DMS53 (cell line): Measurements from ENCODE around the gene ISOC2.
"Not testable (repeated sequence)": the region's sequence is repeated elsewhere in the genome, so short reads cannot be mapped to it uniquely, and the experiment has no call there.

Source experiments
- DNase-seq: peaks from one replicate; lab custom pipeline; 2025; lab: John Stamatoyannopoulos, UW

Gene ISOC2

DNA sequence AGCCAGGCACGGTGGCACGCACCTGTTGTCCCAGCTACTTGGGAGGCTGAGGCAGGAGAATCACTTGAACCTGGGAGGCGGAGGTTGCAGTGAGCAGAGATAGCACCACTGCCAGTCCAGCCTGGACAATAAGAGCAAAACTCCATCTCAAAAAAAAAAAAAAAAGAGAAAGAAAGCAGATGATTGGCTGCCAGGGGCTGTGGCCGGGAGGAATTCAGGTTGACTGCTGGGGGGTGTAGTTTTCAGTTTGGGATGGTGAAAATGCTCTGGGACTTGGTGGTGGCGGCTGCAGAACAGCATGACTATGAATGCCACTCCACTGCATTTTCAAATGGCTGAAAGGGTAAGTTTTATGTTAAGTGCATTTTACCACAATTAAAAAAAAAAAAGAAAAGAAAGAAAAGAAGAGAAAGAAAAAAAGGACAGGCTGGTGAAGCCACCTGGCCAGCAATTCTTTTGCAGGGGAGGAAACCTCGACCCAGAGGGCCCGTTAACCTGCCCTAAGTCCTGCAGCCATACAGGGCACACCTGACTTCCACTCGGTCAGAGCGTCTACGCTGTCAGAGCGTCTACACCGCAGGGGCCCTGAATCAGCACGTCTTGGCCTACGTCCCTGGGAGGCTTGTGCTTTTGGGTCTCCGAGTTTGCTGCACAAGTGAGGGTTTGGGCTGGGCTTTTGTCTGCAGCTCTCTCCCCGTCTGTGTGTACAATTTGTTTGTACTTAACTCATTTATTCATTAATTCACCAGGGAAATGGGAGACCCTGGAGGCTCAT lies 3.6 kb downstream of the ISOC2 start:
- no peak for DNase-seq

DNA sequence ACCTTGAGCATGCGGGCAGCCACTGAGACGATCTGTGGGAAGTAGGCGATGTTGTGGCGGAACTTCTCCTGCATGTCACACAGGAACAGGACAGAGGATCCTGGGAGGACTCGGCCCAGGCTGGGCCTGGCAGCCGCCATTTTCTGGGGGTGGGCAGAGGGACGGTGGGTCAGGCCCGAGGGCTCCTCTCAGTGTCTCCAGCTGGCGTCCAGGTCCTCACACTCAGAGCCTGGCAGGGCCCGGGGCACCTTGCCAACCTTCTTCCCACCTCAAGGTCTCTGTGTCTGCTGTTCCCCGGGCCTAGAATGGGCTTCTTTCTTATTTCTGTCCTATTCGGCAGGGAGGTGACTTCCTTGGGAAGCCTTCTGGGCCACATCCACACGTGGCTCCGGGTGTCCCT lies 5.1 kb downstream of the ISOC2 start:
- no peak for DNase-seq

DNA sequence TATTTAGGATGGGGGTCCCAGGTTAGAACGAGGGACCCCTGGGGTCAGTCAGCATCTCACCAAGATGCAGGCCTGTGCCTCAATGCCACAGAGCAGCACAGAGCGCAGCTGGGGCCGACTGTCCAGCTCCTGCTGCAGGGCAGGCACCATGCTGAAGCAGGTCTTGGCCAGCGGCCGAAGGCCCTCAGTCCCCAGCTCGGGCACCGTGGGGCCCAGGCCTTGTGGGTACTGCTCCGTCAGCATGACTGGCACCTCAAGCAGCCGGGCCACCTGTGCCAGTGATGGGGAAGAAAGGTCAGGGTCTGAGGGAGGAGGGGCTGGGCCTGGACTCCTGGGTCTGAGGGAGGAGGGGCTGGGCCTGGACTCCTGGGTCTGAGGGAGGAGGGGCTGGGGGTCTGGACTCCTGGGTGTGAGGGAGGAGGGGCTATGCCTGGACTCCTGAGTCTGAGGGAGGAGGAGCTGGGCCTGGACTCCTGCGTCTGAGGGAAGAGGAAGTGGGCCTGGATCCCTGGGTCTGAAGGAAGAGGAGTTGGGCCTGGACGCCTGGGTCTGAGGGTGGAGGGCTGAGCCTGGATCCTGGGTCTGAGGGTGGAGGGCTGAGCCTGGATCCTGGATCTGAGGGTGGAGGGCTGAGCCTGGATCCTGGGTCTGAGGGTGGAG lies 5.7 kb downstream of the ISOC2 start:
- no peak for DNase-seq

DNA sequence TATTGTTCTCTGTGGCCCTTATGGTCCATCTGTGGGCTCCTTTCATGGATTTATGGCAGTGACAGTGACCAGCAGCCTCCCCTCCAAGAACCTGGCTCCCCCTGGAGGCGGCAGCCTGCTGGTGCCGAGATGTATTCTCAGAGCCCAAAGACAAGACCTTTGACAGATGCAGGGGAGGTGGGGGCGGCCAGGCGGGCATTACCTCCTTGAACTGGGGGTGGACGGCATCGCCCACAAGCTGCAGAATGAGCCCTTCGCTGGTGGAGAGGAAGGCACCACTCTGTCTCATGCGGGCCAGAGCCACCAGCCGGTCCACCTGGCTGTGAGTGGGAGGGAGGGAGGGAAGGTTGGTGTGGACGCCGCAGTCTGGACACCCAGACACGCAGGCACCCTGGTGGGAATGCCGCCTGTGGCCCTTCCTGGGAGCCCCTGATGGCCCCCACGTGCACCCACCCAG lies 6.6 kb downstream of the ISOC2 start:
- DNase-seq, result peak; percentile 81

DNA sequence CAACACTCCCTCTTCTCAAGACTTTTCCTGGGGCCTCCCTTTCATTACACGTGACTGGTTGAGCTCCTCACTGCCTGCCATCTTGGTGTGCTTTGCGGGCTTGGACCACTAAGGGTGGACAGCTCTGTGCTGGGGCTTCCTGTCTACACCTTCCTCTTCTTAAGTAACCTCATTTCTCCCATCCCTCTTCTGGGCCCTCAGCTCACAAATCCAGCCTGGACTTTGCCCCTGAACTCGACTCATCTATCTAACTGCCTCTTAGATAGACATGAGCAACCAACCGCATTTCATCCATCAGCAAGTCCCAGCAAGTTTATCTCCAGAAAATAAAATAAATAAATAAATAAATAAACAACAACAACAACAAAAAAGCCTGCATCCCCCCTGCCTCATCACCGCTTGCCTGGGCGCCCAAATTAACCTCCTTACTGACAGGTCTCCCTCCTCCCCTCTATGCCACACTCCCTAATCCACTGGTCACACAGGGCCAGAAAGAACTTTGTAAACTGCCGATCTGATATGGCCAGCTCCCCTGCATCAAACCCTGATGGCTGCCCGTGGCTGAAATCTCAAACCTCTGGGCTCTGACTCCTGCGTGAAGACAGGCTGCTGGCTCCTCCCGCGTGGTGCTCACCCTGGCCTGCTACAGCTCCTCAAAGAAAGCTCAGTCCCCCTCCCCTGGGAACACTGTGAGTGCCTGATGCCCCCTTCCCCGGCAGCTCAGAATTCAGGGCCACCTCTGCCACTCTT lies 7.8 kb downstream of the ISOC2 start:
- DNase-seq, result peak; percentile 50

DNA sequence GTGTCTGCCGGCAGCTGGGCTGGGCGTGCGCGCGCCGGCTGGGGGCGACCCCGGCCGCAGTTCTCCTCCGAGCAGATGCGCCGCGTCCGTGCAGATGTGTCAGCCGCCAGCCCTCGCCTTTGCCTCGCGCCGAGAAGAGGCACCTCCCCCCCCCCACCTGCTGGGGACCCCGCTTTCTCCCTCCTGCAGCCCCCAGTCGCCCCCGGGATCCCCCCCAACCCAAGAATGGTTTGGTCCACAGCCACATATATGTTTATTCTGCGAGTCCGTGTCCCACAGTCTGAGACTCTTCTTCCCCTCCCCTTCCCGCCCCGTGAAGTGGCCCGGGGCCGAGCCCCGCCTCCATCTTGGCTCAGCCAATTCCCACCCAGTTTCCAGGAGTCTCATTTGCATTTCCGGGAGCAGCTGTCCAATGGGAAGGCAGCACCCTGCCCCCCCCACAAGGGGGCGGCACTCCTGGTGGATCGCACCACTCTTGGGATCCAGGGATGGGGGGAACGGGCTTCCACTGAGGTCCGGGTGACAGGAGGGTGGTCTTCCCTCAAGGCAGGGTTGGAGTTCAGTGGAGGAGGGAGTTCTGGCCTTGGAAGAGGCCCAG lies 8.6 kb downstream of the ISOC2 start:
- DNase-seq, result peak; percentile 93

DNA sequence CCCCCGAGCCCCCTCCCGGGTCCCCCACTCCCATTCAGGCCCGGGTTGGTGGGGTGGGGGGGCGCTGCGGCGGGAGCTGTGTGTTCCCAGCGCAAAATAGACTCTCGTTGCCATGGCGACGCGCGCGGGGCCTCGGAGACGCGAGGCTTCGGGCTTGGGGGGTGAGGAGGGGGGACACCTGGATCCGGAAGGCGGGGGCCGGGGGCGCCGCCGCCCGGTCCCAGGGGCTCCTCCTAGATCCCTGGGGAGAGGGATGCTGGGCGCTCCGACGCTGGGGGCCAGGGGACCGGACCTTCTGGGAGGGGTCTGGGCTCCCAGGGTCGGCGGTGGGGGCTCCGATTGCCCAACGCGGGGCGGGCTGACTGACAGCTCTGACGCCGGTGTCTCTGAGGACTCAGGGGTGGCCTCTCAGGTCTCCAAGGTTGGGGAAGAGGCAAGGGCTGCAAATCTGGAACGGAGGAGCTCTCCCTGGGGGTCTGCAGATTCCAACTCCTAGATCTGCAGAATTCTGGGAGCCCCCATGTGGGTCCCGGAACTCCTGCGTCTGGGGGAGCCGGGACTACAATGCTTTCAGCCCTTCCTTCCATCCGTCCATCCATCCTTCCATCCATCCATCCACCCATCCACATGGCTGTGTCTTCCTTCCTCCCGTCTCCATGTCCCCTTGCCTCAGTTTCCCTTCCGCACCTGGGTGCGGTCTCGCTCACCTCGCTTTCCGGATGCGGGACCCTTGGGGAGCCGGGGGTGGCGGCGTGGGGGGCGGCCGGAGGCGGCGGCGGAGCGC lies 9.3 kb downstream of the ISOC2 start:
- peak; percentile 59 for DNase-seq

DNA sequence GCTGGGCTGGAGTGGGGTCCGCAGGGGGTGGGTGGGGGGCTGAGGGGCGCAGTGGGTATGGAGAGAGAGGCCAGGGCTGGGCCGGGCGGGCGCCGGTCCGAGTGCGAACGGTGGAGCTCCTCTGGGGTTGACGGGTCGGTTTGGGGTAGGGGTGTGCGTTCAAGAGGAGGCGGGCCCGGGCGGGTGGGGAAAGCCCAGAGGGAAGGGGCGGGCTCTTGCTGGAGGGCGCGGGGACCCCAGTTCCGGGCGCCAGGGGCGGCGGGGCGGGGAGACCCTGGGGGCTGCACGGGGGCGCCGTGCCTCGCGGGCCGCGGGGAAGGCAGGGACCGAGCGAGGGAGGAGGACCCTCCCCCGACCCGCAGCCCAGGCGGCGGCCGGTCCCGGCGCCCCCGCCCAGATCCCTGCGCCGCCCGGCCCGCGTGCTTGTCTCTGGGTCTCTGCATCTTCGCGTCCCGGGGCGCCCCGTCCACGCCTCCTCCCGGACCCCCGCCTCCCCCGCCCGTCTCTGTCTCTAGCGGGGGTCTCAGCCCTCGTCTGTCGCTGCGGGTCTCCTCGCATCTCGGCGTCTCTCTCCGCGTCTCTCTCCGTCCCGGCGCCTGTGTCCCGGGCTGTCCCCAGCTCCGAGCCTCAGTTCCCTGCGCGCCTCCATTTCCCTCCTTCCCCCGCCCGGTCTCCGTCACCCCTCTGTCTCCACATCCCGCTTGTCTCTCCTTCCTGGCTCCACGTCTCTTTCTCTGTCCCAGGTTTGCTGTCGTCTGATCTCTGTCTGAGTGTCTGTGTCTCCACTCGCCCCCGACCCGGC lies 10.1 kb downstream of the ISOC2 start:
- DNase-seq, result peak; percentile 58

DNA sequence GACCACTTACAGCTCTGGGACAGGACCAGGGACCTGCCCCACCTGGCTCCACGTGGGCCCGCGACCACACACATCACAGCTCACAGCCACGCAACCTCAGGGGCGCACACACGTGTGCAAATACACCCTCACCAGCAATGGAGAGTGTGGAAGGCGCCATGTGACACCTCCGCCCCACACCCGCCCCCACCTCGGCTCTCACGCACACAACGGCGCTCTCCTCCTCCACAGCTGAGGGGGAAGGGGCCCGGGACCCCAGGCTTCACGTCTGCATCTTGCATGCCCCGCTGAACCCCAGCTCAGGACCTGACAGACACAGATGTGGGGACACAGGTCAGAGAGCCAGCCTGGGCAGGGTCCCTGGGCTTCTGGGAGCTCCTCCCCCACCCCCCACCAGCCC lies 12.0 kb downstream of the ISOC2 start:
- no peak for DNase-seq

DNA sequence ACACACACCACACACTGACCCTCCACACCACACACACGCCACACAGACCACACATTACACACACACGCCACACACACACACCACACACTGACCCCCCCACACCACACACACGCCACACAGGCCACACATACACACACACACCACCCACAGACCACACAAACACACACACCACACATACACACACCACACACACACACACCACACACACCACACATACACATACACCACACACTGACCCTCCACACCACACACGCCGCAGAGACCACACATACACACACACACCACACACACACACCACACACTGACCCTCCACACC lies 13.3 kb downstream of the ISOC2 start:
- DNase-seq, result not testable (repeated sequence)

DNA sequence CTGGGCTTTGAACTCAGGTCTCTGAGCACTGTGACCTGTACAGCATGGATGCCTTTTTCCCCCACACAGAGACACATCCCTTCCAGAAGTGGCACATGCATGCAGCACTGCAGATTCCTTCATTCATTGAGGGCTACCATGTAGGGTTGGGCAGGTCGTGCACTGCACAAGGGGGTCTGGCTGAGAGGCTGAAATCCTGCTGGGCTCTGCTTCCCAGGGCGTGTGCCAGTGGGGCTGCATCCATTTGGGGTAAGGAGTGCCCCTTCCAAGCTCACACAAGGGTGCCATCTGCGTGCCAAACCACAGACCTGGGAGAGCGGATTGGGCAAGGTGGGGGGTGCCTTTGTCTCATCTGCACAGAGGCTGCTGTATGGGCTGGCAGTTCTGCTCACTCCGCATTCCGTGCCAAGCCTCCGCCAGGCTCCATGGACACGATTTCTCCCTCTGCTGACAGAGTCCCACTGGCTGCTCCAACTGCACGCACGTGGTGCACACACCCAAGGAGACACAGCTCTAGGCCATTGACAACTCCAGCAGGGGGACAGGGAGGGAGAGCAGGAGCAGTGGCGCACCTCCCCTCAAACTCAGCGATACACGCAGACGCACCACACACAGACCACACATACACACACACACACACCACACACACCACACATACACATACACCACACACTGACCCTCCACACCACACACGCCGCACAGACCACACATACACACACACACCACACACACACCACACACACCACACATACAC lies 13.8 kb downstream of the ISOC2 start:
- DNase-seq, result peak; percentile 91

DNA sequence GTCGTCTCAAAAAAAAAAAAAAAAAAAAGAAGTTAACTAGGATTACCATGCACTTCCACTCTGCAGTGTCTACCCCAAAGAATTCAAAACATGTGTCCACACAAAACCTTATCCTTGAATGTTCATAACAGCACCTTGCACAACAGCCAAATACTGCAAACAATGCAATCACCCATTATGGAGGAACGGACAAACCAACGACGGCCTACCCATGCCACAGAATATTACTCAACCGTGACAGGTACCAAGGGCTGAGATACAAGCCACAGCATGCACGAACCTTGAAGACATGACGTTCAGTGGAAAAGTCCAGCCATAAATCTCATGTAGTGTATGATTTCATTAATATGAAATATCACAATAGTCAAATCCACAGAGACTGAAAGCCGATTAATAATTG lies 15.4 kb downstream of the ISOC2 start:
- DNase-seq, result no peak

DNA sequence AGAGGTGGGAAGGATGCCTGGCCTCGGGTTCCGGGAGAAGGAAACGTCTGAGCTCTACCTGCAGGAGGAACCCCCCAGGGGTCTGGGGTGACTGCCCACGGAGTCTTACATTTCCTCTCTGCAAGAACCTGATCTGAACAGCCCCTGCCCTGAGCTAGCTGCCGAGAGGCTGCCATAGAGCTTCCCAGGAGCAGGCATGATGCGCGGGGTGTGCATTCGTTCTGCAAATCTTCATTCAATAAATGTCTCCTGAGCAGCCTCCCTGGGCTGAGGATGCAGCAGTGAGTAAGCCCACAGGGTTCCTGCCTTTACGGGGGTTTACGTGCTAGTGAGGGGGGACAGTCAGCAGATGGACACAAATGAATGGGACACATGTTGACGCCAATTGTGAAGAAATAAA lies 16.8 kb downstream of the ISOC2 start:
- DNase-seq, result no peak

DNA sequence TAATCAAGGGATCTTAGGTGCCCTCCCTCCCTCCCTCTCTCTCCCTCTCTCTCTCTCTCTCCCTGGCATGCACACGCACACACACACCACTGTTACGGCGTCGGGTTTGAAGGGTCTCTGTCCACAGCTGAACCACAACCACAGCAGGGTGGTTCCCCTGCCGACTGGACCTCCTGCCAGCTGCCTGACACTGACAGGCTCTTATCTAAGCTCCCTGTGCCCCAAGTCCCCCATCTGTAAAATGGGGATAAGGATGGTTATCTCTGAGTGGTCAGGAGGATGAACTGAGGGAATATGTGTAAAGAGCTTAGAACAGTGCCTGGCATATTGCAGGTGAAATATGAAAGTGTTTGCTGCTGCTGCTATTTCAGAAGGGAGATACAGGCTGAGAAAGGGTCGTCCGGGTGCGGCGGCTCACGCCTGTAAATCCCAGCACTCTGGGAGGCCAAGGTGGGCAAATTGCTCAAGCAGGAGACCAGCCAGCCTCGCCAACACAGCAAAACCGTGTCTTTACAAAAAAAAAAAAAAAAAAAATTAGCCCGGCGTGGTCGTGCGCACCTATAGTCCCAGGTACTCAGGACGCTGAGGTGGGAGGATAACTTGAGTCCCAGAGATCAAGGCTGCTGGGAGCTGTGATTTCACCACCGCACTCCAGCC lies 17.5 kb downstream of the ISOC2 start:
- no peak for DNase-seq

DNA sequence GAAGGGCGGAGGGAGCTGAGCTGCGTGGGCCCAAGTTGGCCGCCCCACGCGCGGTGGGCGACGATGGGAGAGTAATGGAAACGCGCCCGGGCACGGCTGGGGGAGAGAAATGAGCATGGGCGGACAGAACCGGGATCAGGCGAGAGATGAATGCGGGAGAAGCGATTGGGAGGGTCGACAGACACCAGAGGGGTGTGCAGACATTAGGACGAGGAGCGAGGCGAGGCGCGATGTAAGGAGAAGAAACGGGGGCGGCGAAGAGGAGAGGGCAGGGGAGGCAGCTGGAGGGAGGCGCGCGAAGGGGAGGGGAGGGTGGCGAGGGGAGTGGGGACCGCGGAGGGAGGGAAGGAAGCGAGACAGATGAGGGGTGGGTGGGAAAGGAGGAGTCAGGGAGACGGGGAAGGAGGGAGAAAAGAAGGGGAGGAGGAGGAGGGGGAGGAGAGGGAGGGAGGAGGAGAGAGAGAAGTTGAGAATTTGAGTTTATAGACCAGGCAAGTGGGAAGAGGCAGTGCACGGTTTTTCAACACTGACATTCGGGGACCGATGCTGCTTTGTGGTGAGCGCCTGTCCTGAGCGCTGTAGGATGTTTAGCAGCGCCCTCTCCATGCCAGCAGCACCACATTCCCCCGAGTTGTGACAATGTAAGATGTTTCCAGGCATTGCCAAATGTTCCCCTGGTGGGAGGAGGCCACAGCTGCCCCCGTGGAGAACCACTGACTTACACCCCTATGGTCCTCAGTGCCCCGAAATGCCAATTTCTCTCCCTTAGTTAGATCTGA lies 18.2 kb downstream of the ISOC2 start, which contains the start of gene SHISA7:
Gene SHISA7, minus strand, starts transcription at position 256 of the 779 bp plus-strand sequence. CDS start 437 bp downstream, outside the sequence.
- DNase-seq, result peak; percentile 54

DNA sequence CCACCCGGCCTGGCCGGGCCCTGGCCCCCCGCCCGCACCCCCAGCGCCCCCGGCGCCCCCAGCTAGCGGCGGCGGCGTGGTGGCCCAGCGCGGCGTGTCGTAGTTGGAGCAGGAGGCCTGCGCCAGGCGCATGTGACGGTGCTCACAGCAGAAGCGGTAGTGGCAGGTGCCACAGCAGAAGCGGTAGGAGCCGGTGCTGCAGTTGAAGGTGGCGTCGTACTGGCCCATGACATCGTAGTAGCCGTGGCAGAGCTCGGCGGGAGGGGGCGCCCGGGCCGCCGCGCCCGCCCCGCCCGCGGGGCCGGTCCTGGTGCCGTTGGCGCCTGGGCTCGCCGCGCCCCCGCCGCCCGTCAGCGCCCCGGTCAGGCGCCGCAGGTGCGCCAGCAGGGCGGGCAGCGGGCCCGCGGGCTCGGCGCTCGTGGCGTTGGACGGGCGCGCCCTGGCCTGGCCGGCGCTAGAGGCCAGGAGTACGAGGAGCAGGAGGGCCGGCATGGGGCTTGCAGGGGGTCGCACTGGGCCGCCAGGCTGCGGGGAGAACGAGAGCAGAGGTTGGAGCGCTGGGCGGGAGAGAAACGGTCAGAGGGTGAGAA lies 19.0 kb downstream of the ISOC2 start:
- DNase-seq, result peak; percentile 85

DNA sequence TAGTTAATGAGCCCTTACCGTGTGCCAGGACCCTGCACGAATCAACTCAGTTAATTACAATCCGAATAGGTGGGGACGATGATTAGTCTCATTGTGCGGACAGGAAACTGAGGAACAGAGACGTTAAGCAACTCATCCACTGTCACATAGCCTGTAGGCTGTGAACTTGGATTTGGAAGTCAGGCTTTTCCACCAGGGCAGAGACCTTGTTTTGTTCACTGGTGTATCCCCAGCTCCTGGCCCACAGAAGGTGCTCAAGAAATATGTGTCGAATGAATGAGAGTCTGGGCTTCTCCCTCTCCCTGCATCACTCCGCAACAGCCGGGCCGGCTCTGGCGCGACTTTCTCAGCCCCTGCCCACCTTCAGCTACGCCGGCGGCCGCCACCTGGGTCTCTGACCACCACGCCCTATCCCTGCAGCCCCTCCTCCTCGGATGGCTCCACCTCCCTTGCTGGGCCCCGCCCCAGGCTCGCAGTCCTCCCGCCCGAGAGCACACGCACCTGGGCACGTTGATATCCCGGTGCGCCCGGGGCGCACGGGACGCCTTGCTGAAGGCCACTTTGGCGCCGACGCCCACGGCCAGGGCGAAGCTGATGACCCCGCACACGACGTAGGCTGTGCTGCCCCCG lies 19.6 kb downstream of the ISOC2 start:
- DNase-seq, result peak; percentile 81

DNA sequence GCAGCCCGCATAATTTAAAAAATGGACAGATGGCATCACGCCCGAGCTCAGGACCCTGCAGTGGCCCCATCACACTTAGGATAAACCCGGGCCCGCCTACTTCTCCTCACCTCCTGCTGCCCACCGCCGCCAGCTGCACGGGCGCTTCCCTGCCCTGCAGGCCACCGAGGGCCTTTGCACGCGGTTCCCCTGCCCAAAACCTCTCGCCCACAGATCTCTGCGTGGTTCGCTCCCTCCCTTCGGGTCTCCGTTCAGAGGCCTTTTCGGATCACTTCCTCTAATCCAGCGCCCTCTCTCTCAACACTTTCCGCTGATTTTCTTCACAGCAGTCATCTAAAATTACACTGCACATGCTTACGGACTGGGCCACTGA lies 20.1 kb downstream of the ISOC2 start:
- peak; percentile 48 for DNase-seq
